ENCODE data around the gene ATL2. TPM values are rescaled to one million over a fixed set of nuclear protein-coding genes. Genes with fewer than 3 reads are reported as not detected.
"Not testable (repeated sequence)": the region's sequence is repeated elsewhere in the genome, so short reads cannot be mapped to it uniquely, and the experiment has no call there.

ATL2 gene
- total and polyA plus RNA-seq, 12 donors = 19.8 to 313 (median 71.9) TPM

GRCh38 chr2:38387887-38388286 is 10.8 kb upstream of the ATL2 start:
- no peaks in the 10 kb centered on the region for H3K27me3 ChIP-seq
- DNase-seq = no peak
- intact Hi-C loops (cut with DNase I) = loop anchor here in 1 of 2 donors (10.0 kb wide), 1 partner anchor 67 kb away; no protein-coding TSS in a partner anchor
- H3K9me3 ChIP-seq (replicated peaks in 1 of 3) = no peaks in the 10 kb centered on the region
- H3K4me3 ChIP-seq = no peak overlapping the region
- 84 to 95% (median 88%) methylated on average over 4 of the region's 4 CpGs for WGBS, 4 donors
- H3K27ac ChIP-seq = no peak overlapping the region
- no peaks in the 10 kb centered on the region for H3K4me1 ChIP-seq (replicated peaks in 1 of 2)
- no peak for TF ChIP-seq POLR2A (IDR thresholded peaks at IDR 0.05)
- no peaks in the 10 kb centered on the region for H3K36me3 ChIP-seq (replicated peaks in 1 of 2)

GRCh38 chr2:38386821-38387220 is 9.7 kb upstream of the ATL2 start:
- Histone ChIP-seq H3K27me3 (no peaks in the 10 kb centered on the region), H3K4me1 (replicated peaks in 1 of 2) (no peaks in the 10 kb centered on the region), H3K4me3 (no peak overlapping the region), H3K36me3 (replicated peaks in 1 of 2) (no peaks in the 10 kb centered on the region), H3K27ac (no peak overlapping the region), H3K9me3 (replicated peaks in 1 of 3) (no peaks in the 10 kb centered on the region)
- no peak for DNase-seq
- TF ChIP-seq CTCF (IDR thresholded peaks at IDR 0.05) (no peak), POLR2A (IDR thresholded peaks at IDR 0.05) (no peak)
- WGBS, 4 donors = 70 to 79% (median 75%) methylated on average over 7 of the region's 7 CpGs
- intact Hi-C loops (cut with DNase I) = loop anchor here in 1 of 2 donors (10.0 kb wide), 1 partner anchor 68 kb away; no protein-coding TSS in a partner anchor

GRCh38 chr2:38386377-38386776 is 9.3 kb upstream of the ATL2 start:
- Histone ChIP-seq H3K4me1 (replicated peaks in 1 of 2) (no peaks in the 10 kb centered on the region), H3K36me3 (replicated peaks in 1 of 2) (no peaks in the 10 kb centered on the region), H3K9me3 (replicated peaks in 1 of 3) (no peaks in the 10 kb centered on the region), H3K4me3 (no peak overlapping the region), H3K27ac (no peak overlapping the region), H3K27me3 (no peaks in the 10 kb centered on the region)
- 55 to 91% (median 83%) methylated on average over 2 of the region's 2 CpGs for WGBS, 4 donors
- no peak for TF ChIP-seq POLR2A (IDR thresholded peaks at IDR 0.05)
- TF ChIP-seq CTCF (IDR thresholded peaks at IDR 0.05) = no peak
- DNase-seq = no peak
- intact Hi-C loops (cut with DNase I) = loop anchor here in 1 of 2 donors (10.0 kb wide), 1 partner anchor 68 kb away; no protein-coding TSS in a partner anchor

- Histone ChIP-seq H3K27ac (no peak overlapping the region), H3K27me3 (no peaks in the 10 kb centered on the region), H3K4me1 (replicated peaks in 1 of 2) (no peaks in the 10 kb centered on the region), H3K4me3 (no peak overlapping the region), H3K9me3 (replicated peaks in 1 of 3) (no peaks in the 10 kb centered on the region), H3K36me3 (replicated peaks in 1 of 2) (no peaks in the 10 kb centered on the region)
- no peak for DNase-seq
- TF ChIP-seq CTCF (IDR thresholded peaks at IDR 0.05) (no peak), POLR2A (IDR thresholded peaks at IDR 0.05) (no peak)
- 72 to 88% (median 80%) methylated on average over 3 of the region's 3 CpGs for WGBS, 4 donors
- intact Hi-C loops (cut with DNase I) = loop anchor here in 1 of 2 donors (10.0 kb wide), 1 partner anchor 70 kb away; no protein-coding TSS in a partner anchor
Measured at GRCh38 chr2:38384338-38384737, 7.3 kb upstream of the ATL2 start.

- not testable (repeated sequence) for H3K9me3 ChIP-seq (replicated peaks in 1 of 3); H3K36me3 ChIP-seq (replicated peaks in 1 of 2); DNase-seq; H3K27me3 ChIP-seq; H3K4me1 ChIP-seq (replicated peaks in 1 of 2); H3K27ac ChIP-seq; H3K4me3 ChIP-seq
- intact Hi-C loops (cut with DNase I) = loop anchor here in 1 of 2 donors (10.0 kb wide), 1 partner anchor 71 kb away; no protein-coding TSS in a partner anchor
- 87 to 89% (median 89%) methylated on average over 6 of the region's 6 CpGs for WGBS, 4 donors
Measured at GRCh38 chr2:38383741-38384140, 6.7 kb upstream of the ATL2 start.
